Adrenal gland (tissue), 12 donors: ENCODE results near the gene TMEM236. TPM values are rescaled to one million over a fixed set of nuclear protein-coding genes. Genes with fewer than 3 reads are reported as not detected.

Source experiments
- DNase-seq, 7 donors: peaks; one replicate each; pipeline ENCODE4 v3.0.0-alpha.2; 2019 to 2020
- H3K27ac ChIP-seq, 5 donors: fragments of 200-600 bp; sonication (generic) in 4 of 5; 1 replicate in 3 of 5; 2 replicates in 2 of 5; pipeline versions ENCODE4 v1.5.1 to v1.8.0; 2016 to 2020; ENCODE audit warnings: mild to moderate bottlenecking in 1 of 5
- H3K27me3 ChIP-seq: fragments of 200-600 bp; 2 replicates; pipeline ENCODE4 v1.8.0; 2021
- H3K36me3 ChIP-seq, 2 donors: fragments of 200-600 bp; replicated peaks in 1 of 2; 1 replicate in 1 of 2; 2 replicates in 1 of 2; pipeline versions ENCODE4 v1.5.1 to v1.8.0; 2018 to 2022
- H3K4me1 ChIP-seq, 2 donors: fragments of 200-600 bp; replicated peaks in 1 of 2; 1 replicate in 1 of 2; 2 replicates in 1 of 2; pipeline versions ENCODE4 v1.5.1 to v1.8.0; 2018 to 2021
- H3K4me3 ChIP-seq, 4 donors: fragments of 200-600 bp; sonication (generic) in 3 of 4; one replicate each; pipeline ENCODE4 v1.5.1; 2016 to 2018
- H3K9me3 ChIP-seq, 3 donors: fragments of 200-600 bp; sonication (generic) in 1 of 3; replicated peaks in 1 of 3; 1 replicate in 2 of 3; 2 replicates in 1 of 3; pipeline versions ENCODE4 v1.5.1 to v1.8.0; 2016 to 2021
- POLR2A ChIP-seq, 2 donors: fragments of 450-650 bp; IDR thresholded peaks; one replicate each; pipeline ENCODE4 v1.6.1; 2017; ENCODE audit warnings: antibody characterized with exemption in 2 of 2, mild to moderate bottlenecking in 2 of 2, moderate library complexity in 1 of 2
- WGBS, 4 donors: extraction: QIAGEN DNeasy Blood & Tissue Kit in 2 of 4; methylation state at CpG; one replicate each; pipeline versions ENCODE4 v1.1.5 to v1.1.7; 2013 to 2017; 5-methylcytosine and 5-hydroxymethylcytosine counted together
- intact Hi-C, 2 donors: fragments of 100-400 bp; cut with DNase I; formaldehyde crosslinking; loops; one replicate each; pipeline versions ENCODE4 v1.14.1 to v1.15.0; 2022 to 2023
- polyA plus RNA-seq, 3 donors: library from polyadenylated mRNA; stranded (reverse); fragments of 200-250 nt in 2 of 3; fragments of 350-450 nt in 1 of 3; fragmentation: Illumina TruSeq in 1 of 3; extraction: RNeasy Lipid Tissue Mini Kit (QIAGEN cat#74804) in 1 of 3; gene quantifications; one replicate each; pipeline ENCODE4 v1.2.3, GENCODE V29; 2013 to 2014
- total RNA-seq, 9 donors: library from RNA; depleted of rRNA in 4 of 9; stranded (reverse); fragments of >200 nt in 4 of 9; fragments of 120-200 nt in 1 of 9; fragmentation: NEBNext Ultra II Directional in 1 of 9; extraction: Animal tissue kit (Norgen Biotek cat#: 25700) in 1 of 9; gene quantifications; one replicate each; pipeline versions ENCODE4 v1.1.0 to v1.2.4, GENCODE V29; 2013 to 2023
- TF ChIP-seq, protein P1 (sequence below), 6 experiments: fragments of 450-650 bp in 4 of 6; fragments of 200-600 bp in 2 of 6; sonication (generic) in 1 of 6; IDR thresholded peaks; 1 replicate in 5 of 6; 2 replicates in 1 of 6; pipeline versions ENCODE4 v1.5.1 to v1.8.0; 2016 to 2021; ENCODE audit warnings: antibody characterized with exemption in 6 of 6, mild to moderate bottlenecking in 2 of 6, moderate library complexity in 1 of 6
- donor health status: healthy with polysubstance abuse.
- donor health status: Bipolar disorder and iron deficiency.
- donor health status: DM: yes; HTN: yes; CAD: no.
- donor health status: DM: no; HTN: no; CAD: no.
- donor health status: DM: no; HTN: no; CAD: no.
- donor health status: DM: yes; HTN: yes; CAD: no.

Gene TMEM236
- total and polyA plus RNA-seq, 12 donors = 0.24 to 2.8 (median 1.6) TPM

DNA sequence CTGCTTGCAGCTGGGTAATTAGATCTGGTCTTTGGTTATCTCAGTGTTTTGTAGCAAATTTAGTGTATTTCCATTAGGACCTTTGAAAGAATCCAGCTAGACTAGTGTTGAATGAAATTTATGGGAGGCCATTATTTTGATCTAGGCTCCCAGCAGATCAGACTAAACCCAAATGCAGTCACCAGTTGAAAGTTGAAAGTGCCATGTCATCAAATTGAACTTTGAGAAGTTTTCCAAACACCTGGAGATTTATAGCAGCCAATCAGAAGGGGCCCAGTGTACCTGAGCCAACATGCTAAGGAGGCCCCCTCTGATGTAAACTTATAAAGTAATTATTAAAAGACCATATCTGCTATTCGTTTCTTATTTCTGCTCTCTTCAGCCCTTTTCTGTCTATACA is 11.3 kb upstream of the TMEM236 start:
- Histone ChIP-seq H3K9me3 (no peaks in the 10 kb centered on the region), H3K36me3 (no peaks in the 10 kb centered on the region), H3K4me1 (peaks cover 0 to 4% of the 10 kb centered on the region in 2 donors), H3K4me3 (no peak overlapping the region), H3K27me3 (no peaks in the 10 kb centered on the region), H3K27ac (no peak overlapping the region)
- no peak for DNase-seq
- TF ChIP-seq POLR2A (IDR thresholded peaks at IDR 0.05) = no peak
- TF ChIP-seq, protein P1, sequence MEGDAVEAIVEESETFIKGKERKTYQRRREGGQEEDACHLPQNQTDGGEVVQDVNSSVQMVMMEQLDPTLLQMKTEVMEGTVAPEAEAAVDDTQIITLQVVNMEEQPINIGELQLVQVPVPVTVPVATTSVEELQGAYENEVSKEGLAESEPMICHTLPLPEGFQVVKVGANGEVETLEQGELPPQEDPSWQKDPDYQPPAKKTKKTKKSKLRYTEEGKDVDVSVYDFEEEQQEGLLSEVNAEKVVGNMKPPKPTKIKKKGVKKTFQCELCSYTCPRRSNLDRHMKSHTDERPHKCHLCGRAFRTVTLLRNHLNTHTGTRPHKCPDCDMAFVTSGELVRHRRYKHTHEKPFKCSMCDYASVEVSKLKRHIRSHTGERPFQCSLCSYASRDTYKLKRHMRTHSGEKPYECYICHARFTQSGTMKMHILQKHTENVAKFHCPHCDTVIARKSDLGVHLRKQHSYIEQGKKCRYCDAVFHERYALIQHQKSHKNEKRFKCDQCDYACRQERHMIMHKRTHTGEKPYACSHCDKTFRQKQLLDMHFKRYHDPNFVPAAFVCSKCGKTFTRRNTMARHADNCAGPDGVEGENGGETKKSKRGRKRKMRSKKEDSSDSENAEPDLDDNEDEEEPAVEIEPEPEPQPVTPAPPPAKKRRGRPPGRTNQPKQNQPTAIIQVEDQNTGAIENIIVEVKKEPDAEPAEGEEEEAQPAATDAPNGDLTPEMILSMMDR (IDR thresholded peaks at IDR 0.05) = no peak
- intact Hi-C loops = loop anchor here (5.0 to 10.0 kb wide), 2 partner anchors 126 to 133 kb away; partner anchors contain the start of gene HACD1 (in 1 of the 2)
- 83 to 95% (median 90%) methylated on average over 1 of the region's 1 CpG for WGBS, 4 donors

DNA sequence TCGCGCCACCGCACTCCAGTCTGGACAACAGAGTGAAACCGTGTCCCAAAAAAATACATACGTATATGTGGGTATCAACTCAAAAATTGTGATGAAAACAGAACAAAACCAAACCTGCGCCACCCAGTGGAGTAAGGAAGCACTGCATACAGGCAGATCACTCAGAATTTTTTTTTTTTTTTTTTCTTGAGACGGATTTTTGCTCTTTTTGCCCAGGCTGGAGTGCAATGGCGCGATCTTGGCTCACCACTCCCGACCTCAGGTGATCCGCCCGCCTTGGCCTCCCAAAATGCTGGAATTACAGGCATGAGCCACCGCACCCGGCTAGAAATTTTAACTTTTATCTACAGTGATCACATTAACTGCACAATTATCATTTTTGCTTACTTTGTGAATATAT is 9.1 kb upstream of the TMEM236 start:
- DNase-seq = peak; percentile 56 to 86 (median 68)
- no peaks in the 10 kb centered on the region for H3K27me3 ChIP-seq
- TF ChIP-seq, protein P1 (IDR thresholded peaks at IDR 0.05) = peak; percentile 77 to 98 (median 92)
- no peak for TF ChIP-seq POLR2A (IDR thresholded peaks at IDR 0.05)
- no peaks in the 10 kb centered on the region for H3K9me3 ChIP-seq
- 18 to 26% (median 22%) methylated on average over 14 of the region's 14 CpGs for WGBS, 4 donors
- peaks cover 0 to 4% of the 10 kb centered on the region in 2 donors for H3K4me1 ChIP-seq
- intact Hi-C loops = loop anchor here (5.0 to 10.0 kb wide), 2 partner anchors 128 to 136 kb away; partner anchors contain the start of gene HACD1 (in 1 of the 2)
- no peak overlapping the region for H3K4me3 ChIP-seq
- no peaks in the 10 kb centered on the region for H3K36me3 ChIP-seq
- no peak overlapping the region for H3K27ac ChIP-seq

DNA sequence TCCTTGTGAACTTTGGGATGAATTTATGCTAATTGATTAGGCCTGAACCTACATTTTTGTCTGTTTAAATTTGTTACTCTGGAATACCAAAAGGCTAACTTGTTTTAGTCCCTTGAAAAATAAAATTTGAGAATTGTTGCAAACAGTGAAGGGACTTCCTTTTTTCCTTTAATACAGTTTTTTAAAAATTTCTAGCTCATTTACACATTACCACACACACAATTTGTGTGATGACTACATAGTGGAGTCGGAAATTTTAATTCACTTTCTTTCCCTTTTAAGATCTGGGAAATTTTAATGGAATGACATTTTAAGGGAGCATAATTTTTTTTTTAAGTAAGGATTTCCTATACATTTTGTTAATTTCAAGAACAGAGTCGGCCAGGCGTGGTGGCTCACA is 8.6 kb upstream of the TMEM236 start:
- no peak for DNase-seq
- peak overlapping the region in 2 of 5 donors; percentile 33 to 54 for H3K27ac ChIP-seq
- WGBS, 4 donors = 90 to 95% (median 94%) methylated on average over 3 of the region's 3 CpGs
- intact Hi-C loops = loop anchor here (5.0 to 10.0 kb wide), 2 partner anchors 129 to 136 kb away; partner anchors contain the start of gene HACD1 (in 1 of the 2)
- no peak overlapping the region for H3K4me3 ChIP-seq
- no peaks in the 10 kb centered on the region for H3K27me3 ChIP-seq
- H3K4me1 ChIP-seq = peaks cover 0 to 4% of the 10 kb centered on the region in 2 donors
- no peaks in the 10 kb centered on the region for H3K36me3 ChIP-seq
- no peaks in the 10 kb centered on the region for H3K9me3 ChIP-seq
- TF ChIP-seq, protein P1 (IDR thresholded peaks at IDR 0.05) = no peak
- no peak for TF ChIP-seq POLR2A (IDR thresholded peaks at IDR 0.05)

DNA sequence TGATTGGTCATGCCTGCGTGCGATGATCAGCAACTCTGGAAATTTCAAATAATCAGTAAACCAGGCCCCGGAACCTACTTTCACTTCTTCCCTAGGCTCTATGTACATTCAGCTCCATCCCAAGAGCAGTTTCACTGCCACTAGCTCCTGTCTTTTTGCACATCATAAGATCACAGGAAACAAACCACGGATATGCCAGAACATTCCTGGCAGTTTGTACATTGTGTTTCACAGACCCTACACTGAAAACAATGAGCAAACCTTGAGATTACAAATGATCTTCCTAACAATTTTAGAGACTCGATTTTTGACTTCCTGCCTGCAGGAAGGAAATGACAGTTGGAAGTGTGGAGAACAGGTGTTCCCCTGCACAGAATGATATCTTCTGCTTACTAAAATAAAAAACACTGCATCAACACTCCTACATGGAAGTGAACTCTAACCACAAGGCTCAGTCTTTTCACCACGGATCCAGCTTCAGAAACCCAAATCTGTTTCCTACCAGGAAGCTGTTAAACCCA is 7.6 kb upstream of the TMEM236 start:
- no peak overlapping the region for H3K4me3 ChIP-seq
- no peaks in the 10 kb centered on the region for H3K9me3 ChIP-seq
- TF ChIP-seq, protein P1 (IDR thresholded peaks at IDR 0.05) = no peak
- TF ChIP-seq POLR2A (IDR thresholded peaks at IDR 0.05) = no peak
- intact Hi-C loops = loop anchor here (5.0 to 10.0 kb wide), 2 partner anchors 130 to 137 kb away; partner anchors contain the start of gene HACD1 (in 1 of the 2)
- DNase-seq = peak in 1 of 7 donors; percentile 18
- H3K27ac ChIP-seq = peak overlapping the region in 2 of 5 donors; percentile 54 to 73
- no peaks in the 10 kb centered on the region for H3K27me3 ChIP-seq
- H3K36me3 ChIP-seq = no peaks in the 10 kb centered on the region
- WGBS, 4 donors = 58 to 68% (median 63%) methylated on average over 6 of the region's 6 CpGs
- H3K4me1 ChIP-seq = peaks cover 0 to 4% of the 10 kb centered on the region in 2 donors
